ENCODE data around the gene MYL4.
"Not testable (repeated sequence)": the region's sequence is repeated elsewhere in the genome, so short reads cannot be mapped to it uniquely, and the experiment has no call there.

The MYL4 gene

GRCh38 chr17:47257651-47258339, 48.6 kb downstream of the MYL4 start:
- Histone ChIP-seq H3K9me3 (ENCODE audit: control insufficient read depth in 2 of 2, low read length in 2 of 2) (no peaks in the 10 kb centered on the region), H3K27me3 (ENCODE audit: control insufficient read depth in 1 of 2, insufficient read depth in 2 of 2, low read length in 2 of 2) (no peaks in the 10 kb centered on the region), H3K4me3 (ENCODE audit: low read length in 2 of 2) (no peak overlapping the region), H3K4me1 (ENCODE audit: control insufficient read depth, insufficient read depth, low read length) (peaks cover 13% of the 10 kb centered on the region), H3K36me3 (ENCODE audit: control insufficient read depth in 2 of 2, insufficient read depth in 2 of 2, low read length in 2 of 2) (no peaks in the 10 kb centered on the region), H3K9ac (ENCODE audit: low read length in 2 of 2) (no peak overlapping the region), H3K27ac (ENCODE audit: low read length) (no peak overlapping the region)

GRCh38 chr17:47262586-47262985, 53.4 kb downstream of the MYL4 start:
- Histone ChIP-seq H3K27me3 (ENCODE audit: control insufficient read depth in 1 of 2, insufficient read depth in 2 of 2, low read length in 2 of 2) (no peaks in the 10 kb centered on the region), H3K9me3 (ENCODE audit: control insufficient read depth in 2 of 2, low read length in 2 of 2) (no peaks in the 10 kb centered on the region), H3K9ac (ENCODE audit: low read length in 2 of 2) (no peak overlapping the region), H3K4me3 (ENCODE audit: low read length in 2 of 2) (no peak overlapping the region), H3K27ac (ENCODE audit: low read length) (no peak overlapping the region), H3K4me1 (ENCODE audit: control insufficient read depth, insufficient read depth, low read length) (peaks cover 5% of the 10 kb centered on the region), H3K36me3 (ENCODE audit: control insufficient read depth in 2 of 2, insufficient read depth in 2 of 2, low read length in 2 of 2) (no peaks in the 10 kb centered on the region)

GRCh38 chr17:47264166-47264565, 55.0 kb downstream of the MYL4 start:
- Histone ChIP-seq H3K4me1 (ENCODE audit: control insufficient read depth, insufficient read depth, low read length) (peaks cover 5% of the 10 kb centered on the region), H3K27ac (ENCODE audit: low read length) (no peak overlapping the region), H3K9me3 (ENCODE audit: control insufficient read depth in 2 of 2, low read length in 2 of 2) (no peaks in the 10 kb centered on the region), H3K36me3 (ENCODE audit: control insufficient read depth in 2 of 2, insufficient read depth in 2 of 2, low read length in 2 of 2) (no peaks in the 10 kb centered on the region), H3K9ac (ENCODE audit: low read length in 2 of 2) (no peak overlapping the region), H3K4me3 (ENCODE audit: low read length in 2 of 2) (no peak overlapping the region), H3K27me3 (ENCODE audit: control insufficient read depth in 1 of 2, insufficient read depth in 2 of 2, low read length in 2 of 2) (no peaks in the 10 kb centered on the region)

GRCh38 chr17:47265983-47266541, 56.9 kb downstream of the MYL4 start:
- no peaks in the 10 kb centered on the region for H3K9me3 ChIP-seq (ENCODE audit: control insufficient read depth in 2 of 2, low read length in 2 of 2)
- H3K27ac ChIP-seq (ENCODE audit: low read length) = no peak overlapping the region
- no peaks in the 10 kb centered on the region for H3K36me3 ChIP-seq (ENCODE audit: control insufficient read depth in 2 of 2, insufficient read depth in 2 of 2, low read length in 2 of 2)
- H3K9ac ChIP-seq (ENCODE audit: low read length in 2 of 2) = no peak overlapping the region
- no peak overlapping the region for H3K4me3 ChIP-seq (ENCODE audit: low read length in 2 of 2)
- H3K4me1 ChIP-seq (ENCODE audit: control insufficient read depth, insufficient read depth, low read length) = peaks cover 5% of the 10 kb centered on the region
- H3K27me3 ChIP-seq (ENCODE audit: control insufficient read depth in 1 of 2, insufficient read depth in 2 of 2, low read length in 2 of 2) = no peaks in the 10 kb centered on the region

GRCh38 chr17:47266782-47267181, 57.6 kb downstream of the MYL4 start:
- Histone ChIP-seq H3K9ac (ENCODE audit: low read length in 2 of 2) (no peak overlapping the region), H3K36me3 (ENCODE audit: control insufficient read depth in 2 of 2, insufficient read depth in 2 of 2, low read length in 2 of 2) (no peaks in the 10 kb centered on the region), H3K27ac (ENCODE audit: low read length) (no peak overlapping the region), H3K9me3 (ENCODE audit: control insufficient read depth in 2 of 2, low read length in 2 of 2) (no peaks in the 10 kb centered on the region), H3K4me3 (ENCODE audit: low read length in 2 of 2) (no peak overlapping the region), H3K4me1 (ENCODE audit: control insufficient read depth, insufficient read depth, low read length) (peaks cover 5% of the 10 kb centered on the region), H3K27me3 (ENCODE audit: control insufficient read depth in 1 of 2, insufficient read depth in 2 of 2, low read length in 2 of 2) (no peaks in the 10 kb centered on the region)

- no peaks in the 10 kb centered on the region for H3K36me3 ChIP-seq (ENCODE audit: control insufficient read depth in 2 of 2, insufficient read depth in 2 of 2, low read length in 2 of 2)
- no peaks in the 10 kb centered on the region for H3K27me3 ChIP-seq (ENCODE audit: control insufficient read depth in 1 of 2, insufficient read depth in 2 of 2, low read length in 2 of 2)
- no peak overlapping the region for H3K9ac ChIP-seq (ENCODE audit: low read length in 2 of 2)
- H3K4me3 ChIP-seq (ENCODE audit: low read length in 2 of 2) = no peak overlapping the region
- H3K4me1 ChIP-seq (ENCODE audit: control insufficient read depth, insufficient read depth, low read length) = peaks cover 5% of the 10 kb centered on the region
- no peak overlapping the region for H3K27ac ChIP-seq (ENCODE audit: low read length)
- no peaks in the 10 kb centered on the region for H3K9me3 ChIP-seq (ENCODE audit: control insufficient read depth in 2 of 2, low read length in 2 of 2)
Measured at GRCh38 chr17:47267354-47267828, 58.2 kb downstream of the MYL4 start.

- not testable (repeated sequence) for H3K9ac ChIP-seq (ENCODE audit: low read length in 2 of 2); H3K9me3 ChIP-seq (ENCODE audit: control insufficient read depth in 2 of 2, low read length in 2 of 2); H3K27ac ChIP-seq (ENCODE audit: low read length); H3K36me3 ChIP-seq (ENCODE audit: control insufficient read depth in 2 of 2, insufficient read depth in 2 of 2, low read length in 2 of 2); H3K4me3 ChIP-seq (ENCODE audit: low read length in 2 of 2); H3K27me3 ChIP-seq (ENCODE audit: control insufficient read depth in 1 of 2, insufficient read depth in 2 of 2, low read length in 2 of 2)
- peaks cover 11% of the 10 kb centered on the region for H3K4me1 ChIP-seq (ENCODE audit: control insufficient read depth, insufficient read depth, low read length)
Measured at GRCh38 chr17:47268964-47269363, 59.8 kb downstream of the MYL4 start.

- not testable (repeated sequence) for H3K9me3 ChIP-seq (ENCODE audit: control insufficient read depth in 2 of 2, low read length in 2 of 2); H3K36me3 ChIP-seq (ENCODE audit: control insufficient read depth in 2 of 2, insufficient read depth in 2 of 2, low read length in 2 of 2); H3K4me3 ChIP-seq (ENCODE audit: low read length in 2 of 2); H3K9ac ChIP-seq (ENCODE audit: low read length in 2 of 2); H3K27ac ChIP-seq (ENCODE audit: low read length); H3K27me3 ChIP-seq (ENCODE audit: control insufficient read depth in 1 of 2, insufficient read depth in 2 of 2, low read length in 2 of 2)
- H3K4me1 ChIP-seq (ENCODE audit: control insufficient read depth, insufficient read depth, low read length) = peaks cover 19% of the 10 kb centered on the region
Measured at GRCh38 chr17:47269561-47270280, 60.6 kb downstream of the MYL4 start.

- no peaks in the 10 kb centered on the region for H3K27me3 ChIP-seq (ENCODE audit: control insufficient read depth in 1 of 2, insufficient read depth in 2 of 2, low read length in 2 of 2)
- H3K27ac ChIP-seq (ENCODE audit: low read length) = no peak overlapping the region
- H3K4me1 ChIP-seq (ENCODE audit: control insufficient read depth, insufficient read depth, low read length) = peaks cover 33% of the 10 kb centered on the region
- H3K4me3 ChIP-seq (ENCODE audit: low read length in 2 of 2) = no peak overlapping the region
- H3K36me3 ChIP-seq (ENCODE audit: control insufficient read depth in 2 of 2, insufficient read depth in 2 of 2, low read length in 2 of 2) = no peaks in the 10 kb centered on the region
- H3K9me3 ChIP-seq (ENCODE audit: control insufficient read depth in 2 of 2, low read length in 2 of 2) = no peaks in the 10 kb centered on the region
- H3K9ac ChIP-seq (ENCODE audit: low read length in 2 of 2) = no peak overlapping the region
Measured at GRCh38 chr17:47270946-47271705, 62.0 kb downstream of the MYL4 start.

- Histone ChIP-seq H3K9ac (ENCODE audit: low read length in 2 of 2) (no peak overlapping the region), H3K4me3 (ENCODE audit: low read length in 2 of 2) (no peak overlapping the region), H3K9me3 (ENCODE audit: control insufficient read depth in 2 of 2, low read length in 2 of 2) (no peaks in the 10 kb centered on the region), H3K36me3 (ENCODE audit: control insufficient read depth in 2 of 2, insufficient read depth in 2 of 2, low read length in 2 of 2) (no peaks in the 10 kb centered on the region), H3K27me3 (ENCODE audit: control insufficient read depth in 1 of 2, insufficient read depth in 2 of 2, low read length in 2 of 2) (no peaks in the 10 kb centered on the region), H3K27ac (ENCODE audit: low read length) (no peak overlapping the region), H3K4me1 (ENCODE audit: control insufficient read depth, insufficient read depth, low read length) (peaks cover 42% of the 10 kb centered on the region)
Measured at GRCh38 chr17:47272491-47272890, 63.3 kb downstream of the MYL4 start.
